ENCODE results near the gene CCDC3.

The CCDC3 gene

DNA sequence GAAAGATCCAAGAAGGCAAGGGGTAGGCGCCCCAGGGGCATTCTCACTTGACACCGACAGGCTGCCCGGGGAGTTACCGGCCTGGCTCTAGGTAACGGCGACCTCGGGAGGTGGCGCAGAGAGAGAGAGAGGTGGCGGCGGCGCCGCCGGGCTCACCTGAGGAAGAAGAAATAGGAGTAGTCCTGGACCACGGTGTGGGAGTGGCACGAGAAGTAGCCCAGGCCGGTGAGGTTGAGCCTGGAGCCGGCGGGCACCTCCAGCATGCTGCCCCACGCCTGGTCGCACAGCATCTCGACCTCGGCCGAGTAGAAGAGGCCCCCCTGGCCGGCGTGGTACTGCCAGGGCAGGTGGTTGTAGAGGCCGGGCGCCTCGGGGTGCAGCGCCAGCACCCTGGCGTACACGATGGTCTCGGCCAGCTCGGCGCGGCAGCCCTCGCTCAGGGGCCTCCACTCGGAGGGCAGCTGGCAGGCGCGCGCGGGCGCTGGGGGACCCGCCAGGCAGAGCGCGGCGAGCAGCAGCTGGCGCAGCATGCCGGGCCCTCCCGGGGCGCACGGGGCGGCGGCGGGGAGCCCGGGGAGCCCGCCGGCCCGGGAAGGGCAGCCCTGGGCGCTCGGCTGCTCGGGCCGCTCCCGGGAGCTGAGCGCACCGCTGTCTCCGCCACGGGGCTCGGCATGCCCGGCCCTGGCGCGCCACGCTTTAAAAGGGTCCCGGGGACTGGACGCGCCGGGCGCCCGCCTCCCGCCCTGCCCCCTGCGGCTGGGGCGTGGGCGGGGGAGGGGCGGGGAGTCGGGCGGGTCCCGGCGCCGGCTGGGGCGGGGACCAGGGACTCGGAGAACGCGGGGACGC is at the start of gene CCDC3:
TSS of gene CCDC3 (minus strand) at position 673 of the 846 bp plus-strand sequence. CDS start at position 530, 143 bp downstream.
- H3K4me3 ChIP-seq (ENCODE audit: low read depth, low read length): no peak within 1 kb of the TSS
- TF ChIP-seq, protein P1, sequence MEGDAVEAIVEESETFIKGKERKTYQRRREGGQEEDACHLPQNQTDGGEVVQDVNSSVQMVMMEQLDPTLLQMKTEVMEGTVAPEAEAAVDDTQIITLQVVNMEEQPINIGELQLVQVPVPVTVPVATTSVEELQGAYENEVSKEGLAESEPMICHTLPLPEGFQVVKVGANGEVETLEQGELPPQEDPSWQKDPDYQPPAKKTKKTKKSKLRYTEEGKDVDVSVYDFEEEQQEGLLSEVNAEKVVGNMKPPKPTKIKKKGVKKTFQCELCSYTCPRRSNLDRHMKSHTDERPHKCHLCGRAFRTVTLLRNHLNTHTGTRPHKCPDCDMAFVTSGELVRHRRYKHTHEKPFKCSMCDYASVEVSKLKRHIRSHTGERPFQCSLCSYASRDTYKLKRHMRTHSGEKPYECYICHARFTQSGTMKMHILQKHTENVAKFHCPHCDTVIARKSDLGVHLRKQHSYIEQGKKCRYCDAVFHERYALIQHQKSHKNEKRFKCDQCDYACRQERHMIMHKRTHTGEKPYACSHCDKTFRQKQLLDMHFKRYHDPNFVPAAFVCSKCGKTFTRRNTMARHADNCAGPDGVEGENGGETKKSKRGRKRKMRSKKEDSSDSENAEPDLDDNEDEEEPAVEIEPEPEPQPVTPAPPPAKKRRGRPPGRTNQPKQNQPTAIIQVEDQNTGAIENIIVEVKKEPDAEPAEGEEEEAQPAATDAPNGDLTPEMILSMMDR (IDR thresholded peaks at IDR 0.05; ENCODE audit: control insufficient read depth, extremely low read depth, insufficient read depth): no peak
- no peak for DNase-seq (ENCODE audit: low read depth)

DNA sequence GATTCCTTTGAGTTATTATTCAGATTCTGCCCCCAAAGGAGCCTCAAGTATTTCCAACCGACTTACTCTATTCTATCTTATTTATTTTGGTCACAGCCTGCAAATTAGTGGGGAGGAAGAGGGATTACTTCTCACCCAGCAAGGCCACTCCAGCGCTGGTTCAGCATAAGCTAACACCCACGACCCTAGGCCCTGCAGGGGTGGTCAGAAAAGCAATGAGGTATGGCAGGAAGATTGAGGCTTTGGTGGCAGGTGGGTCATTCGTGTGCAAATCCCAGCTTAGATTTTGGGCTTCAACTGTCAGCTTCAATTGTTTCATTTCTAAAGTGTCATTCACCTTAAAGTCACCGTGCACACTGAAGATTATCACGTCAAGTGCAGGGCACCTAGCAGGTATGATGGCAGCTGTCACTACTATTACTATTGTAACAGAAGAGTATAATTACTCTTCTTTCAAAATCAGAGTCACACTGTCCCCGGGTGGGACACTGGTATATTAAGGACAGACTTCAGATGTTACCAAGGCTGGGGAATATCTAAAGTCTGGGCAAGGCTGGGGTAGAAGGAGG is 49.7 kb upstream of the CCDC3 start:
- no peak for DNase-seq (ENCODE audit: low read depth)
- TF ChIP-seq, protein P1 (IDR thresholded peaks at IDR 0.05; ENCODE audit: control insufficient read depth, extremely low read depth, insufficient read depth): no peak
- no peak overlapping the region for H3K4me3 ChIP-seq (ENCODE audit: low read depth, low read length)

DNA sequence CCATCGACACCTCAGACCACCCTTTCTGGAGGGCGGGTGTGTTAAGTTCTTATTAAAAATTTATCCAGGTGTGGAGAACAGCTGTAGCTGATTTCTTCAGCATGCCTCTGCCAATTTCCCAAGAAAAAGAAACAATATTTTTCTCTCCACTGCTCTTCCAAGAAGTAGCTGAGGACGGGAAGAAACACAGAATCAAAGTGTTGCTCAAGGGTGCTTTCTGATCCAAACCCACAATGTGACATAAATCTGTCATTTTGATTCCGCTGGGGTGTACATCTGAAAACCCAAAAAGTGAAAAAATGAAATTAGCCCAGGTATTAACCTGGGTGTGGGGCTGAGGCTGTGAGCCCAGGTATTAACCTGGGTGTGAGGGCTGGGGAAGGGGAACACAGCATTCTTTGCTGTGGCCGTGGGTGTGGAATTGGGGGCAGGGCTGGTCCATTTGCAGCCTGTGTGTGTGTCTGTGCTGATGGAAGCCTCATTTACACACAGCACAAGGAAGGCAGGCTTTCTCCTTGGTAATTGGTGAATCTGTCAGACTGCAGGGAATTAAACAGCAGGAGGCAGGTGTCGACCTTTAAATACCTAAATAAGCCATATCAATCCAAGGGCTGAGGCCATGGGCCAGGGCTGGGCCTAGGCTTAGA is 48.4 kb upstream of the CCDC3 start:
- no peak for DNase-seq (ENCODE audit: low read depth)
- H3K4me3 ChIP-seq (ENCODE audit: low read depth, low read length): no peak overlapping the region
- TF ChIP-seq, protein P1 (IDR thresholded peaks at IDR 0.05; ENCODE audit: control insufficient read depth, extremely low read depth, insufficient read depth): no peak

DNA sequence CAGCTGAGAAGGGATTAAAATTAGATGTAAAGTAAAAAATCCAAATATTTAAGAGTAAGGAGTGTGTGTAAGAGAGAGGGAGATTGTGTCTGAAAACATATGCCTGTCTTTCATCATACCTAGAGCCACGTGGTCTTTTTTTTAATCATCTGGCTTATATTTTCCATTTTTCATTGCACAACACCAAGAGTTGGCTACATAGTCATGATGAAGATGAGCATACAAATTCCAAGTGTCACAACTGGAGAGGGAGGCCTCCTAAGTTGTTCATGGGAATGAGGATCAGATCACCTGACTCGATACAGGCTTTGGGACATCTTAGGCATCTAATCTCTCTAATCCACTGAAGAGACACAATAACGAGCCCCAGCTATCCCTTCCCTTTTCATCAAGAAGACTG is 47.2 kb upstream of the CCDC3 start:
- H3K4me3 ChIP-seq (ENCODE audit: low read depth, low read length): no peak overlapping the region
- DNase-seq (ENCODE audit: low read depth): no peak
- TF ChIP-seq, protein P1 (IDR thresholded peaks at IDR 0.05; ENCODE audit: control insufficient read depth, extremely low read depth, insufficient read depth): no peak

DNA sequence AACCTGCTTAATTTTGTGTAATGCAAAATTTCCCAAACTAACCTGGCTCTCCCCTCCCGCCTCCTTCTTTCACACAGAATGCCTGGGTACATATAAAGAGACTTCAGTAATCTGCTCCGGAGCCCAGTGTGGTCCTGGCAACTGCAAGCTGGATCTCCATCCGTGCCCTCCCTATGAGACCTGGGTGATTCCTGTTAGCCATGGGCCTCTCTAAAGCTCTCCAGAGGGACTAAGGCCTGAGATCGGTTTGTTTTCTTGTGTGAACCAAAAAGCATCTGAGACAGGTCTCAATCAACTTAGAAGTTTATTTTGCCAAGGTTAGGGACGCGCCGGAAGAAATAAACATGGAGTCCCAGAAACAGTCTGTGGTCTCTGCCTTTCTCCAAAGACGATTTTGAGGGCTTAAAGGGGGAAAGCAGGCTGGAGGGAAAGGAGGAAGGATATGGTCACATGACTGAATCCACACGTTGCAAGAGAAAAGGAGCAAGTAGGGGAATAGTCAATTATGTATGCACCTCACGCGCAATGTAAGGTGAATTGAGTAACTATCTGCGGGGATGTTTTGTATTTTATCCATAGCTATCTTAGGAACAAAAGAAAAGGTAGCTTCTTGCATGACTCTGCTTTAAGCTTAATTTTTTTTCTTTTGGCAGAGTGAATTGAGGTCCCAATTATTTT is 46.2 kb upstream of the CCDC3 start:
- DNase-seq (ENCODE audit: low read depth): no peak
- H3K4me3 ChIP-seq (ENCODE audit: low read depth, low read length): no peak overlapping the region
- TF ChIP-seq, protein P1 (IDR thresholded peaks at IDR 0.05; ENCODE audit: control insufficient read depth, extremely low read depth, insufficient read depth): no peak

DNA sequence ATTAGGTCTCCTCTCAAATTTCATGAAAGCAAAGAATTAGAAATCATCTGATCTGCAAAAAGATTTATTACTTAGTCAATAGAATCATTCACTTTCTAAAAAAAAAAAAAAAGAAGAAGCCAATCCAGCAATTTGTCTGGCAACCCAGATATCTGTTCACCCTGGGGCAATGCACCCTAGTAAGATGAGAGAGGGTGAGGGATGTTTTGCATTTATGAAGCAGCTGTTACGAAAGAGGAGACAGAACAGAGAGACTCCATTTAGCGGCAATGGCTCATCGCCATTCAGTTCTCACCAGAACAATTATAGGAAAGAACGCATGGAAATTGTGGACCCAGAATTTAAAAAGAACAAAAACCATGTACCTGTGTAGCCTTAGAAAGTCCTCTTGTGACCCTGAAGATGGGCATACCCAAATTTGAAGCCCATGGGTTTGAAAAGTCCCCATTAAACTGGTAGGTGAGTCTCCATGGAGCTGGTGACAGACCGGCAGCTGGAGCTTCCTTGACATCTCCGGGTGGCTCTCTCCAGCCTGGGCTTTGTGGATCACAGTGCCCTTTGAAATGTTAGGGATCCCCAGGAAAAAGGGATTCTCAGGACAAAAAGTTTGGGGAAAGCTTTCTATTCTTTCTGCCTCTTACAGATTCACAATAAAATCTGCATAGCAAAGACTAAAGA is 45.5 kb upstream of the CCDC3 start:
- TF ChIP-seq, protein P1 (IDR thresholded peaks at IDR 0.05; ENCODE audit: control insufficient read depth, extremely low read depth, insufficient read depth): no peak
- H3K4me3 ChIP-seq (ENCODE audit: low read depth, low read length): no peak overlapping the region
- DNase-seq (ENCODE audit: low read depth): no peak
